MM.1S (cell line): Measurements from ENCODE around the gene GALNT15.

ENCODE experiments used
- CTCF ChIP-seq: fragments of 300-600 bp; sonication (generic); IDR thresholded peaks from 2 replicates; pipeline ENCODE4 v1.5.1; 2016; ENCODE audit warnings: antibody characterized with exemption, low read length, mixed read lengths
- EZH2 ChIP-seq: fragments of 300-600 bp; sonication (generic); optimal IDR thresholded peaks from 2 replicates; pipeline ENCODE3; 2017; ENCODE audit warnings: low read depth, mild to moderate bottlenecking, antibody characterized with exemption, low read length, mixed read lengths
- EZH2phosphoT487 ChIP-seq: fragments of 300-600 bp; sonication (generic); IDR thresholded peaks from 2 replicates; pipeline ENCODE4 v1.6.1; 2018; ENCODE audit warnings: antibody characterized with exemption, low read length

GRCh38 chr3:16251316-16252085 is 77.0 kb downstream of the GALNT15 start:
- TF ChIP-seq CTCF (no peak), EZH2 (no peak), EZH2phosphoT487 (no peak)
